ENCODE measurements around the gene ZNF407.

DNA sequence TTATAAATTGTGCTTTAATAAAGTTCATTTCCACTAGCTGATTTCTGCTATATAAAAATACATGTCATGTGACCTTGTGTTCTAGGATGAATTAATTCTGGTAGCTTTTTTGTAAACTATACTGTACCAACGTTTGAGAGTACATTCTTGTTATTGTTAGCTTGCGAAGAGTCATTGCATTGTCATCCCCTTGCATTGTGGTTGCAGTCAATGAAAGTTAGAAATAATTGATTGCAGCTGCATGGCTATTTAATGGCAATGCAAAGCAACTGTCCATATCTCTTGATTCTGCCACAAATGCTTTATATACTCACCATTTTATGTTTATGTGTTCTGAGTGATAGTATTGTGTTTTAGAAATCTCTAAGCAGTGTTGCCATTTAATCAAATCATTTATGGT lies 91.6 kb downstream of the ZNF407 start:
- TF ChIP-seq RAD21 (IDR thresholded peaks at IDR 0.05) (no peak), TAF1 (conservative IDR thresholded peaks at IDR 0.05) (no peak), RXRA (IDR thresholded peaks at IDR 0.05) (no peak), EGR1 (IDR thresholded peaks at IDR 0.05; ENCODE audit: low read depth in 2 of 2) (no peak), NR2F2 (IDR thresholded peaks at IDR 0.05) (no peak), SP1 (IDR thresholded peaks at IDR 0.05) (no peak), JUND (IDR thresholded peaks at IDR 0.05) (no peak)
- TF ChIP-seq, protein P1, sequence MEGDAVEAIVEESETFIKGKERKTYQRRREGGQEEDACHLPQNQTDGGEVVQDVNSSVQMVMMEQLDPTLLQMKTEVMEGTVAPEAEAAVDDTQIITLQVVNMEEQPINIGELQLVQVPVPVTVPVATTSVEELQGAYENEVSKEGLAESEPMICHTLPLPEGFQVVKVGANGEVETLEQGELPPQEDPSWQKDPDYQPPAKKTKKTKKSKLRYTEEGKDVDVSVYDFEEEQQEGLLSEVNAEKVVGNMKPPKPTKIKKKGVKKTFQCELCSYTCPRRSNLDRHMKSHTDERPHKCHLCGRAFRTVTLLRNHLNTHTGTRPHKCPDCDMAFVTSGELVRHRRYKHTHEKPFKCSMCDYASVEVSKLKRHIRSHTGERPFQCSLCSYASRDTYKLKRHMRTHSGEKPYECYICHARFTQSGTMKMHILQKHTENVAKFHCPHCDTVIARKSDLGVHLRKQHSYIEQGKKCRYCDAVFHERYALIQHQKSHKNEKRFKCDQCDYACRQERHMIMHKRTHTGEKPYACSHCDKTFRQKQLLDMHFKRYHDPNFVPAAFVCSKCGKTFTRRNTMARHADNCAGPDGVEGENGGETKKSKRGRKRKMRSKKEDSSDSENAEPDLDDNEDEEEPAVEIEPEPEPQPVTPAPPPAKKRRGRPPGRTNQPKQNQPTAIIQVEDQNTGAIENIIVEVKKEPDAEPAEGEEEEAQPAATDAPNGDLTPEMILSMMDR (IDR thresholded peaks at IDR 0.05; ENCODE audit: low read depth, low read length, missing input control) = no peak
- TF ChIP-seq, protein P2, sequence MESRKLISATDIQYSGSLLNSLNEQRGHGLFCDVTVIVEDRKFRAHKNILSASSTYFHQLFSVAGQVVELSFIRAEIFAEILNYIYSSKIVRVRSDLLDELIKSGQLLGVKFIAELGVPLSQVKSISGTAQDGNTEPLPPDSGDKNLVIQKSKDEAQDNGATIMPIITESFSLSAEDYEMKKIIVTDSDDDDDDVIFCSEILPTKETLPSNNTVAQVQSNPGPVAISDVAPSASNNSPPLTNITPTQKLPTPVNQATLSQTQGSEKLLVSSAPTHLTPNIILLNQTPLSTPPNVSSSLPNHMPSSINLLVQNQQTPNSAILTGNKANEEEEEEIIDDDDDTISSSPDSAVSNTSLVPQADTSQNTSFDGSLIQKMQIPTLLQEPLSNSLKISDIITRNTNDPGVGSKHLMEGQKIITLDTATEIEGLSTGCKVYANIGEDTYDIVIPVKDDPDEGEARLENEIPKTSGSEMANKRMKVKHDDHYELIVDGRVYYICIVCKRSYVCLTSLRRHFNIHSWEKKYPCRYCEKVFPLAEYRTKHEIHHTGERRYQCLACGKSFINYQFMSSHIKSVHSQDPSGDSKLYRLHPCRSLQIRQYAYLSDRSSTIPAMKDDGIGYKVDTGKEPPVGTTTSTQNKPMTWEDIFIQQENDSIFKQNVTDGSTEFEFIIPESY (IDR thresholded peaks at IDR 0.05) = no peak
- TF ChIP-seq, protein P3, sequence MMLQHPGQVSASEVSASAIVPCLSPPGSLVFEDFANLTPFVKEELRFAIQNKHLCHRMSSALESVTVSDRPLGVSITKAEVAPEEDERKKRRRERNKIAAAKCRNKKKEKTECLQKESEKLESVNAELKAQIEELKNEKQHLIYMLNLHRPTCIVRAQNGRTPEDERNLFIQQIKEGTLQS (IDR thresholded peaks at IDR 0.05) = no peak
- TF ChIP-seq, protein P4, sequence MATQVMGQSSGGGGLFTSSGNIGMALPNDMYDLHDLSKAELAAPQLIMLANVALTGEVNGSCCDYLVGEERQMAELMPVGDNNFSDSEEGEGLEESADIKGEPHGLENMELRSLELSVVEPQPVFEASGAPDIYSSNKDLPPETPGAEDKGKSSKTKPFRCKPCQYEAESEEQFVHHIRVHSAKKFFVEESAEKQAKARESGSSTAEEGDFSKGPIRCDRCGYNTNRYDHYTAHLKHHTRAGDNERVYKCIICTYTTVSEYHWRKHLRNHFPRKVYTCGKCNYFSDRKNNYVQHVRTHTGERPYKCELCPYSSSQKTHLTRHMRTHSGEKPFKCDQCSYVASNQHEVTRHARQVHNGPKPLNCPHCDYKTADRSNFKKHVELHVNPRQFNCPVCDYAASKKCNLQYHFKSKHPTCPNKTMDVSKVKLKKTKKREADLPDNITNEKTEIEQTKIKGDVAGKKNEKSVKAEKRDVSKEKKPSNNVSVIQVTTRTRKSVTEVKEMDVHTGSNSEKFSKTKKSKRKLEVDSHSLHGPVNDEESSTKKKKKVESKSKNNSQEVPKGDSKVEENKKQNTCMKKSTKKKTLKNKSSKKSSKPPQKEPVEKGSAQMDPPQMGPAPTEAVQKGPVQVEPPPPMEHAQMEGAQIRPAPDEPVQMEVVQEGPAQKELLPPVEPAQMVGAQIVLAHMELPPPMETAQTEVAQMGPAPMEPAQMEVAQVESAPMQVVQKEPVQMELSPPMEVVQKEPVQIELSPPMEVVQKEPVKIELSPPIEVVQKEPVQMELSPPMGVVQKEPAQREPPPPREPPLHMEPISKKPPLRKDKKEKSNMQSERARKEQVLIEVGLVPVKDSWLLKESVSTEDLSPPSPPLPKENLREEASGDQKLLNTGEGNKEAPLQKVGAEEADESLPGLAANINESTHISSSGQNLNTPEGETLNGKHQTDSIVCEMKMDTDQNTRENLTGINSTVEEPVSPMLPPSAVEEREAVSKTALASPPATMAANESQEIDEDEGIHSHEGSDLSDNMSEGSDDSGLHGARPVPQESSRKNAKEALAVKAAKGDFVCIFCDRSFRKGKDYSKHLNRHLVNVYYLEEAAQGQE (IDR thresholded peaks at IDR 0.05) = no peak
- TF ChIP-seq, protein P5, sequence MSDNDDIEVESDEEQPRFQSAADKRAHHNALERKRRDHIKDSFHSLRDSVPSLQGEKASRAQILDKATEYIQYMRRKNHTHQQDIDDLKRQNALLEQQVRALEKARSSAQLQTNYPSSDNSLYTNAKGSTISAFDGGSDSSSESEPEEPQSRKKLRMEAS (IDR thresholded peaks at IDR 0.05) = no peak
